Osteocyte (in vitro differentiated cells): Measurements from ENCODE around the gene LANCL1. TPM values are rescaled to one million over a fixed set of nuclear protein-coding genes. Genes with fewer than 3 reads are reported as not detected.

Experiments
- DNase-seq: peaks from one replicate; pipeline ENCODE4 v3.0.0; 2021; ENCODE audit warnings: mixed read lengths; ENCODE audit not compliant: unreplicated experiment; ENCODE audit errors: extremely low spot score
- H3K27ac Mint-ChIP-seq: one replicate; pipeline ENCODE4 v1.8.0; 2021; ENCODE audit warnings: mild to moderate bottlenecking, mixed read lengths; ENCODE audit not compliant: unreplicated experiment
- H3K27me3 Mint-ChIP-seq: one replicate; pipeline ENCODE4 v1.8.0; 2021; ENCODE audit warnings: mixed read lengths; ENCODE audit not compliant: unreplicated experiment
- H3K36me3 Mint-ChIP-seq: one replicate; pipeline ENCODE4 v1.8.0; 2021; ENCODE audit warnings: mixed read lengths; ENCODE audit not compliant: unreplicated experiment
- H3K4me1 Mint-ChIP-seq: one replicate; pipeline ENCODE4 v1.8.0; 2021; ENCODE audit warnings: mixed read lengths; ENCODE audit not compliant: unreplicated experiment
- H3K4me3 Mint-ChIP-seq: one replicate; pipeline ENCODE4 v1.8.0; 2021; ENCODE audit warnings: mild to moderate bottlenecking, moderate library complexity, mixed read lengths; ENCODE audit not compliant: unreplicated experiment
- H3K9me3 Mint-ChIP-seq: one replicate; pipeline ENCODE4 v1.8.0; 2021; ENCODE audit warnings: mixed read lengths; ENCODE audit not compliant: unreplicated experiment
- total RNA-seq: library from RNA; stranded (reverse); gene quantifications from 2 replicates; pipeline ENCODE4 v1.2.1, GENCODE V29; 2021
- TF ChIP-seq, protein P1 (sequence below): fragments of 200-600 bp; sonication (generic); IDR thresholded peaks from 2 replicates; pipeline ENCODE4 v1.5.0; 2021; ENCODE audit warnings: antibody characterized with exemption, mild to moderate bottlenecking, moderate library complexity

The LANCL1 gene
- total RNA-seq, 1 donor from 2014 or later = 67.3 TPM

GRCh38 chr2:210517264-210517663, 40.7 kb upstream of the LANCL1 start:
- no peak overlapping the region for H3K4me3 Mint-ChIP-seq
- H3K27ac Mint-ChIP-seq = no peak overlapping the region
- no peaks in the 10 kb centered on the region for H3K4me1 Mint-ChIP-seq
- TF ChIP-seq, protein P1, sequence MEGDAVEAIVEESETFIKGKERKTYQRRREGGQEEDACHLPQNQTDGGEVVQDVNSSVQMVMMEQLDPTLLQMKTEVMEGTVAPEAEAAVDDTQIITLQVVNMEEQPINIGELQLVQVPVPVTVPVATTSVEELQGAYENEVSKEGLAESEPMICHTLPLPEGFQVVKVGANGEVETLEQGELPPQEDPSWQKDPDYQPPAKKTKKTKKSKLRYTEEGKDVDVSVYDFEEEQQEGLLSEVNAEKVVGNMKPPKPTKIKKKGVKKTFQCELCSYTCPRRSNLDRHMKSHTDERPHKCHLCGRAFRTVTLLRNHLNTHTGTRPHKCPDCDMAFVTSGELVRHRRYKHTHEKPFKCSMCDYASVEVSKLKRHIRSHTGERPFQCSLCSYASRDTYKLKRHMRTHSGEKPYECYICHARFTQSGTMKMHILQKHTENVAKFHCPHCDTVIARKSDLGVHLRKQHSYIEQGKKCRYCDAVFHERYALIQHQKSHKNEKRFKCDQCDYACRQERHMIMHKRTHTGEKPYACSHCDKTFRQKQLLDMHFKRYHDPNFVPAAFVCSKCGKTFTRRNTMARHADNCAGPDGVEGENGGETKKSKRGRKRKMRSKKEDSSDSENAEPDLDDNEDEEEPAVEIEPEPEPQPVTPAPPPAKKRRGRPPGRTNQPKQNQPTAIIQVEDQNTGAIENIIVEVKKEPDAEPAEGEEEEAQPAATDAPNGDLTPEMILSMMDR = no peak
- peaks cover 10% of the 10 kb centered on the region for H3K9me3 Mint-ChIP-seq
- H3K27me3 Mint-ChIP-seq = no peaks in the 10 kb centered on the region
- DNase-seq = no peak
- no peaks in the 10 kb centered on the region for H3K36me3 Mint-ChIP-seq

- peaks cover 10% of the 10 kb centered on the region for H3K9me3 Mint-ChIP-seq
- no peak overlapping the region for H3K4me3 Mint-ChIP-seq
- no peaks in the 10 kb centered on the region for H3K4me1 Mint-ChIP-seq
- no peaks in the 10 kb centered on the region for H3K36me3 Mint-ChIP-seq
- TF ChIP-seq, protein P1 = no peak
- no peaks in the 10 kb centered on the region for H3K27me3 Mint-ChIP-seq
- DNase-seq = no peak
- no peak overlapping the region for H3K27ac Mint-ChIP-seq
Measured at GRCh38 chr2:210515911-210516310, 39.4 kb upstream of the LANCL1 start.

DNA sequence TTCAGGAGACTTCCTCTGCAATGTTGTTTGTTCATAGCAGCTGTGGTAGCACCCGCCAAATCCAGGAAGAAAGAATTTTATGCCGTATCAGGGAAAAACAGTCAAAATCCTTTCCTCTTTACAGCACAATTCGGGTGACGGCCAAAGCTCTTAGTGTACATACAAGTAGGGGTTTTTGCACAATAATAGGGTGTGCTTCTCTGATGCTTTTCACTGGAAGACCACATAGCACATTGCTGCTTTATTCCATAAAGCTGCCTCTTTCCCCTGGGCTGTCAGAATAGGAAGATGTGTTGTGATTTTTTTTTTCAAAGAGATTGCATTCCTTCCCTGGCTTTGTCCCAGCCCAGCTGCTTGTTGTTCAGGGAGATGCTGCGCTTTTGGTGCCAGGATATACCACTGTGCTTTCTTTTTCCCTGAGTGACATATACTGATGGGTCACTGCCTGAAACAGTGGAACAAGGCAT, 27.2 kb upstream of the LANCL1 start:
- DNase-seq = no peak
- no peak overlapping the region for H3K4me3 Mint-ChIP-seq
- H3K27me3 Mint-ChIP-seq = no peaks in the 10 kb centered on the region
- no peaks in the 10 kb centered on the region for H3K4me1 Mint-ChIP-seq
- H3K27ac Mint-ChIP-seq = no peak overlapping the region
- peaks cover 4% of the 10 kb centered on the region for H3K36me3 Mint-ChIP-seq
- H3K9me3 Mint-ChIP-seq = peaks cover 11% of the 10 kb centered on the region
- TF ChIP-seq, protein P1 = no peak

GRCh38 chr2:210503001-210503623, 26.6 kb upstream of the LANCL1 start:
- Mint-ChIP-seq H3K4me3 (no peak overlapping the region), H3K4me1 (no peaks in the 10 kb centered on the region), H3K27me3 (no peaks in the 10 kb centered on the region), H3K27ac (no peak overlapping the region), H3K36me3 (peaks cover 4% of the 10 kb centered on the region), H3K9me3 (peaks cover 11% of the 10 kb centered on the region)
- TF ChIP-seq, protein P1 = peak; percentile 78
- DNase-seq = no peak

GRCh38 chr2:210496512-210496911, 20.0 kb upstream of the LANCL1 start:
- no peak overlapping the region for H3K4me3 Mint-ChIP-seq
- H3K9me3 Mint-ChIP-seq = no peaks in the 10 kb centered on the region
- H3K27me3 Mint-ChIP-seq = no peaks in the 10 kb centered on the region
- TF ChIP-seq, protein P1 = no peak
- H3K4me1 Mint-ChIP-seq = no peaks in the 10 kb centered on the region
- H3K27ac Mint-ChIP-seq = no peak overlapping the region
- no peak for DNase-seq
- H3K36me3 Mint-ChIP-seq = no peaks in the 10 kb centered on the region
